AG09309 (cell line): ENCODE data around the gene LRRC27.
"Not testable (repeated sequence)": the region's sequence is repeated elsewhere in the genome, so short reads cannot be mapped to it uniquely, and the experiment has no call there.

Source experiments
- DNase-seq: peaks from one replicate; pipeline ENCODE4 v3.0.0-alpha.2; 2010; ENCODE audit warnings: low read depth
- H3K4me3 ChIP-seq: 2 replicates; pipeline ENCODE4 v1.5.1; 2011; ENCODE audit warnings: mild to moderate bottlenecking, low read depth, low read length, moderate library complexity; ENCODE audit not compliant: control insufficient read depth
- TF ChIP-seq, protein P1 (sequence below): IDR thresholded peaks from 2 replicates; pipeline ENCODE4 v1.5.1; 2011; ENCODE audit warnings: mild to moderate bottlenecking, low read depth, low read length, inconsistent platforms; ENCODE audit not compliant: insufficient read depth, control insufficient read depth; ENCODE audit errors: missing control alignments

The LRRC27 gene

GRCh38 chr10:132292287-132293200 is 39.4 kb upstream of the LRRC27 start:
- H3K4me3 ChIP-seq: no peak overlapping the region
- TF ChIP-seq, protein P1, sequence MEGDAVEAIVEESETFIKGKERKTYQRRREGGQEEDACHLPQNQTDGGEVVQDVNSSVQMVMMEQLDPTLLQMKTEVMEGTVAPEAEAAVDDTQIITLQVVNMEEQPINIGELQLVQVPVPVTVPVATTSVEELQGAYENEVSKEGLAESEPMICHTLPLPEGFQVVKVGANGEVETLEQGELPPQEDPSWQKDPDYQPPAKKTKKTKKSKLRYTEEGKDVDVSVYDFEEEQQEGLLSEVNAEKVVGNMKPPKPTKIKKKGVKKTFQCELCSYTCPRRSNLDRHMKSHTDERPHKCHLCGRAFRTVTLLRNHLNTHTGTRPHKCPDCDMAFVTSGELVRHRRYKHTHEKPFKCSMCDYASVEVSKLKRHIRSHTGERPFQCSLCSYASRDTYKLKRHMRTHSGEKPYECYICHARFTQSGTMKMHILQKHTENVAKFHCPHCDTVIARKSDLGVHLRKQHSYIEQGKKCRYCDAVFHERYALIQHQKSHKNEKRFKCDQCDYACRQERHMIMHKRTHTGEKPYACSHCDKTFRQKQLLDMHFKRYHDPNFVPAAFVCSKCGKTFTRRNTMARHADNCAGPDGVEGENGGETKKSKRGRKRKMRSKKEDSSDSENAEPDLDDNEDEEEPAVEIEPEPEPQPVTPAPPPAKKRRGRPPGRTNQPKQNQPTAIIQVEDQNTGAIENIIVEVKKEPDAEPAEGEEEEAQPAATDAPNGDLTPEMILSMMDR: no peak
- no peak for DNase-seq

- H3K4me3 ChIP-seq: no peak overlapping the region
- TF ChIP-seq, protein P1: no peak
- no peak for DNase-seq
Measured at GRCh38 chr10:132293201-132293812, 38.7 kb upstream of the LRRC27 start.

DNA sequence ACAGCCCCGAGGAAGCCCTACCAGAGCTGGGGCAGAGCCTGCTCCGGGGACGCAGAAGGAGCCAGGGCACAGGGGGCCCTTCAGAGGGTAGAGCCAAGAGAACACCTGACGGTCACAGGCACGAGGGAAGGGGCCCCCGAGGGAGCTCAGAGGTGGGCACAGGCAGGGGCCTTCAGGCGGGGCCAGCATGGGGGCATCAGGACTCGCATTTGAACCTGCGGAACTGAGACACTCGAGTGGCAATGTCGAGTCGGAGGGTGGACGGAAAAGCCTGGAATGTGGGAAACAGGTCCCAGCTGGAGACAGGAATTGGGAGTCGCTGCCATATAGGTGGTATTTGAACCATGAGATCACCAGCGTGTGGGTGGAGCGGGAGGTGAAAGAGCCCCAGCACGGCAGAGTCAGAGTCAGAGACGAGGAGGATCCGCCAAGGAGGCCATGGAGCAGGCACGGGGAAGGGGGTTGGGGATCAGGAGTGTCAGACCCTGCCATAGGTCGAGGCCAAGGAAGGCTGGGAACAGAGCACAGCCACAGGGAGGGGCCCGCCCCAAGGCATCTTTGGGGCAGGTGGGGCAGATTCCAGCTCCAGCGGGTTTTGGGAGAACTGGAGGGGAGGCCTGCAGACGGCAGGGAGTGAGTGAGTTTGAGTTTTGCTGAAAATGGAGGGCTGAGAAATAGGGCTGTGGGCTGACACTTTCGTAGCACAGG is 38.0 kb upstream of the LRRC27 start:
- no peak for DNase-seq
- no peak overlapping the region for H3K4me3 ChIP-seq
- TF ChIP-seq, protein P1: no peak

DNA sequence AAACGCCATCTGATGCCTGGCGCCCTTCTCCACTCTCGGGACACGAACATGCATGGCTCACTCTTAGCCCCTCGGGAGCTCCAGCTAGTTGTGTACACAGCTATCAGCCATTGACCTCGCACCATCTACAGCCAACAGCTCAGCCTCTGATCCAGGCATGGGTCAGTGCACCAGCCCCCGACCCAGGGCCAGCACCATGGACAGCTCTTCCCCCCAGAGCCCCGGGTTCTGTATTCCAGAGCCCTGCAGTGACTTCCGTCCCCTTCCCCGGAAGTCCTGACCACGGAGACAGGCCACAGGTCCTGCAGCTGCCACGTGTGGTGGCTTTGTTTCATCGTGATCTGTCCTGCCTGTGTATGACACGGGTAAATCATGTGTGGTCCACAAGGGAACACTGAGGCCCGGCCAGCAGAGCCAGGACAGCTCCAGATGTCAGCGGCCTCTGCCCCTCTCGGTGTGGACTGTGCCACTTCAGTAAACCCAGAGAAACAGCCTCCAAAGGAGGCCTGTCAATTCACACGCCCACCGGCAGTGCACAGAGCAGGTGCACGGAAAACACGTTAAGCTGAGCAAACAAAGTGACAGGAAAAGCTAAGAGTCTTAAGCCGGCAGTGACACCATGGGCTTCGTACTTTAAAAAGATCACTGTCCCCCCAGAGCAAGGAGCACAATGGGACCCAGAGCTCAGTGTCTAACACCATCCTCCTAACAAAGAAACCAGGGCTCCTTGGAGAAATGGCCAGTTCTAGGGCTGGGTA is 37.3 kb upstream of the LRRC27 start:
- no peak for DNase-seq

DNA sequence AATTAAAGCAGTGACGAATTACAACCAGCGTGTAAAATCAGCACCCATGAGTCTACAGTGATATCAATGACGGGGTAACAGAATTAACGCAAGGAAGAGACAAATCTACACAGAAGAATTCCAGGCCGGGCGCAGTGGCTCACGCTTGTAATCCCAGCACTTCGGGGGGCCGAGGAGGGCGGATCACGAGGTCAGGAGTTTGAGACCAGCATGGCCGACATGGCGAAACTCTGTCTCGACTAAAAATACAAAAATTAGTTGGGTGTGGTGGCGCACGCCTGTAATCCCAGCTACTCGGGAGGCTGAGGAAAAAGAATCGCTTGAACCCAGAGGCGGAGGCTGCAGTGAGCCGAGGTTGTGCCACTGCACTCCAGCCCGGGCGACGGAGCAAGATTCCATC is 36.5 kb upstream of the LRRC27 start:
- H3K4me3 ChIP-seq, DNase-seq: not testable (repeated sequence)

More for the DNA sequence above, 37.3 kb upstream of the LRRC27 start:
- no peak overlapping the region for H3K4me3 ChIP-seq
- TF ChIP-seq, protein P1: no peak

DNA sequence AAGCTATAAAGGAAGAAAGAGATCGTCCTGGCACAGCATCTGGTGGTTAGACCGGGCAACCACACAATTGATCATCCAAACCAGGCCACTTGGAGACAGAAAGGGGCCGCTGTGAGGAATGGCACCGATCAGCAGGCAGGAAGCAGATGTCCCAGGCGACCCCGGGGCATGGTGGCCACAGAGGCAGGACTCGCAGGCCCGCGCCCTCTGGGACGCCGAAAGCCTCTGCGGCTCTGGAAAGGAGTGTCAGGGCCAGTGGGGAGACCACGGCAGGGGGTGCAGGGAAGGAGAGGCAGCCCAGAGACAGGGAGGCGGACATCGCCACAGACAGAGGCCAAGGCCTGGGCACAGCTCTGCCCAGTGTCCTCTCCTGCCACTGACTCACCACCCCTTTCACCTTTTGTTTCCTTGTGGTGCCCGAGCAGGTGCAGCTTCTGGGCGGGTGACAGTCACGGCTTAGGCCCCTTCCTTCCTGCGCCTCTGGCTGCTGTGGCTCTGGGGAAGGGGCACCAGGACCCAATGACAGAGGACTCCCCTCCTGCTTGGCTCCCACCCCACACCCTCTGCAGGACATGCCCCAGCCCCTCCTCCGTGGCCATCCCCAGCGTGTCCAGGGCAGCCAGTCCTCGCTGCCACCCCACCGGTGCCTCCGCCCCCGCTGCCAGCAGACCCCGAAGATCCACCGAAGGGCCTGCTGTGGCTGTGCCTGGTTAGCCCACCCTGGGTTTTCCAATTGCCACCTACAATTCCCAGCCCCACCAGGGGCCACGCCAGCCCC is 35.1 kb upstream of the LRRC27 start:
- no peak for DNase-seq
- TF ChIP-seq, protein P1: no peak
- no peak overlapping the region for H3K4me3 ChIP-seq
